HFFc6 (cell line): ENCODE results near the gene METAP2. TPM values are rescaled to one million over a fixed set of nuclear protein-coding genes. Genes with fewer than 3 reads are reported as not detected.

ENCODE experiments used
- DNase-seq: peaks from one replicate; pipeline ENCODE4 v3.0.0-alpha.2; 2018
- H3K27ac Mint-ChIP-seq: 2 replicates; pipeline ENCODE4 v1.8.0; 2020; ENCODE audit warnings: mild to moderate bottlenecking, mixed read lengths
- H3K27me3 Mint-ChIP-seq: 2 replicates; pipeline ENCODE4 v1.8.0; 2021; ENCODE audit warnings: mild to moderate bottlenecking, moderate library complexity, mixed read lengths; ENCODE audit not compliant: insufficient read depth
- H3K36me3 Mint-ChIP-seq: 2 replicates; pipeline ENCODE4 v1.8.0; 2021; ENCODE audit warnings: low read depth, mixed read lengths
- H3K4me1 Mint-ChIP-seq: 2 replicates; pipeline ENCODE4 v1.8.0; 2020; ENCODE audit warnings: low read depth, mixed read lengths
- H3K4me3 Mint-ChIP-seq: 2 replicates; pipeline ENCODE4 v1.8.0; 2020; ENCODE audit warnings: mild to moderate bottlenecking, moderate library complexity, mixed read lengths
- H3K9me3 Mint-ChIP-seq: 2 replicates; pipeline ENCODE4 v1.8.0; 2020; ENCODE audit warnings: mild to moderate bottlenecking, mixed read lengths
- total RNA-seq, 6 experiments: library from RNA; stranded (reverse); fragmentation: NEBNext Ultra II Directional; extraction: Animal tissue kit (Norgen Biotek cat#: 25700); gene quantifications; 2 replicates in 1 of 6; 3 replicates in 5 of 6; pipeline ENCODE4 v1.2.3, GENCODE V29; 2021
- TF ChIP-seq, protein P1 (sequence below): fragments of 200-600 bp; sonication (generic); IDR thresholded peaks from 2 replicates; pipeline ENCODE4 v1.5.0; 2021; ENCODE audit warnings: antibody characterized with exemption, mild to moderate bottlenecking

METAP2 gene
- total RNA-seq, 6 experiments from 2014 or later: 72.3 to 85.8 (median 79.0) TPM

DNA sequence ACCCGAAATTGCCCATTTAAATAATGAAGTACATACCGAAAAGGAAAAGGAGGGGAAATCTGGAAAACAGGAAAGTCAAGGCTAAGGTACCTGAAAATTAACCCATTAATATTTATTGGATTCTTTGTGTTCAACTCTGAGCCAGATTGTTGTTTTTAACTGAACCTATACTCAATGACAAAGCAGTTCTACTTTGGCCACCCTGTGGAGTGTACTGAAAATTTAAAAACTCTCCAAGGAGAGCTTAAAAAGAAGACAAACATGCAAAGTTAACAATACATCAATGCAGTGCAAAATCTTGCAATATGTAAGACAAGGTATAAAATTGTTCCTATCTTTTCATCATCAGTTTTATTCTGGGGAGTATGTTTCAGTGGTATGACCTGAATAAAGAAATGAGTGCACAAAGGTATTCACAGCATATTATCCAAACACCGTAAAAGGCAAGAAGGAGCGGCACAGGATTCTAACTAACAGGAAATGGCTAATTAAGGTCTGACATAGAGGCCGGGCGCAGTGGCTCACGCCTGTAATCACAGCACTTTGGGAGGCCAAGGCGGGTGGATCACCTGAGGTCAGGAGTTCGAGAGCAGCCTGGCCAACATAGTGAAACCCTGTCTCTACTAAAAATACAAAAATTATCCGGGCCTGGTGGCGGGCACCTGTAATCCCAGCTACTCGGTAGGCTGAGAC is 75.6 kb downstream of the METAP2 start:
- peaks cover 29% of the 10 kb centered on the region for H3K27me3 Mint-ChIP-seq
- no peak overlapping the region for H3K27ac Mint-ChIP-seq
- TF ChIP-seq, protein P1, sequence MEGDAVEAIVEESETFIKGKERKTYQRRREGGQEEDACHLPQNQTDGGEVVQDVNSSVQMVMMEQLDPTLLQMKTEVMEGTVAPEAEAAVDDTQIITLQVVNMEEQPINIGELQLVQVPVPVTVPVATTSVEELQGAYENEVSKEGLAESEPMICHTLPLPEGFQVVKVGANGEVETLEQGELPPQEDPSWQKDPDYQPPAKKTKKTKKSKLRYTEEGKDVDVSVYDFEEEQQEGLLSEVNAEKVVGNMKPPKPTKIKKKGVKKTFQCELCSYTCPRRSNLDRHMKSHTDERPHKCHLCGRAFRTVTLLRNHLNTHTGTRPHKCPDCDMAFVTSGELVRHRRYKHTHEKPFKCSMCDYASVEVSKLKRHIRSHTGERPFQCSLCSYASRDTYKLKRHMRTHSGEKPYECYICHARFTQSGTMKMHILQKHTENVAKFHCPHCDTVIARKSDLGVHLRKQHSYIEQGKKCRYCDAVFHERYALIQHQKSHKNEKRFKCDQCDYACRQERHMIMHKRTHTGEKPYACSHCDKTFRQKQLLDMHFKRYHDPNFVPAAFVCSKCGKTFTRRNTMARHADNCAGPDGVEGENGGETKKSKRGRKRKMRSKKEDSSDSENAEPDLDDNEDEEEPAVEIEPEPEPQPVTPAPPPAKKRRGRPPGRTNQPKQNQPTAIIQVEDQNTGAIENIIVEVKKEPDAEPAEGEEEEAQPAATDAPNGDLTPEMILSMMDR: no peak
- peaks cover 12% of the 10 kb centered on the region for H3K9me3 Mint-ChIP-seq
- H3K36me3 Mint-ChIP-seq: peaks cover 8% of the 10 kb centered on the region
- DNase-seq: no peak
- peaks cover 9% of the 10 kb centered on the region for H3K4me1 Mint-ChIP-seq
- no peak overlapping the region for H3K4me3 Mint-ChIP-seq

DNA sequence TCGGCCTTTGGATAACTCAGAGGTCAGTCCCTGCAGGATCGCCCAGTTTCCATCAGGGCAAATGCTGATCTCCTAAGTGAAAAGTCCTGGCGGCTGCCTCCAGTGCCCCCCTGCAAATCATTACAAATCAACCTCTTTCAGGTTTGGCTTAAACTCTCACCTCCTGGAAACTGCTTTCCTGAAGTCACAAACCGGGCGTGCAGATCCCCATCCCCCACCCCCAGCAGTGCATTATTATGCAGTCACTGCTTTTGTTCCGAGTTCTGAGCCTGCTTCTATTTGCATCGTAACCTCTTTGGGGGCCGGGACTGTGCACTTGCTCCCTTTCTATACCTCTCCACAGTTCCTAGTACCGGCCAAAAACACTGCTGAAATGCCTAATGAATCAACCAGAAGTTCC is 77.4 kb downstream of the METAP2 start, which contains the start of gene USP44:
Gene USP44 (minus strand): TSS at position 172 of the 400 bp plus-strand sequence. CDS start 17,220 bp downstream, outside the sequence.
- peaks cover 12% of the 10 kb centered on the region for H3K9me3 Mint-ChIP-seq
- no peak for DNase-seq
- H3K4me3 Mint-ChIP-seq: no peak within 1 kb of the TSS
- peaks cover 9% of the 10 kb centered on the region for H3K4me1 Mint-ChIP-seq
- no peak within 1 kb of the TSS for H3K27ac Mint-ChIP-seq
- peaks cover 31% of the 10 kb centered on the region for H3K27me3 Mint-ChIP-seq
- TF ChIP-seq, protein P1: no peak
- H3K36me3 Mint-ChIP-seq: peaks cover 8% of the 10 kb centered on the region

DNA sequence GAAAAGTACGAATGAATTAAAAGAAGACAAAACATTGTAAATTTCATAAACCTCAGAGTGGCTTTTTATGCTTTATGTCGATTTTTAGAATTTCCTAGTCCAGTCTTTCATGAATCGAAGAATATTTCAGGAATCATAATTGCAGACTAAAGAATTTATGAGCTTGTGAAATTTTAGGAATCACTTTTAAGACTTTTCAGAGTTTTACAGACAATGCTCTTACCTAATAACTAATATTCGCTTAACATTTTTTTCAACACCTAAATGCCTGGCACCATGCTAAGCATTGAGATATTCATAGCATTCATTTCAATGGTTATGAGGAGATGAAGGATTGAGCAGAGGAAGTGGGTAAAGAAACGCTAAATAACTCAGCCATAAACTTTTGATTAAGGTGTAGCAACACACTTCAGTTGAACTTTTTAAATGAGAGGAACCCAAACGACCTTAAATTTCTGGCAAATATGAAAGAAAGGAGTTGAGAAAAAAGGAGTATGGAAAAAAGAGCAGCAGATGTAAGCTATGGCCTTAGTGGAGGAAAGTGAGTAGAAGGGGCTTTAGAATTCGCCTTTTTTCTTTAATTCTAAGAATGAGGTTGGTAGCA is 78.1 kb downstream of the METAP2 start:
- H3K27ac Mint-ChIP-seq: no peak overlapping the region
- H3K36me3 Mint-ChIP-seq: peaks cover 8% of the 10 kb centered on the region
- peaks cover 9% of the 10 kb centered on the region for H3K4me1 Mint-ChIP-seq
- TF ChIP-seq, protein P1: no peak
- H3K4me3 Mint-ChIP-seq: no peak overlapping the region
- DNase-seq: no peak
- H3K9me3 Mint-ChIP-seq: peaks cover 12% of the 10 kb centered on the region
- H3K27me3 Mint-ChIP-seq: peaks cover 27% of the 10 kb centered on the region

DNA sequence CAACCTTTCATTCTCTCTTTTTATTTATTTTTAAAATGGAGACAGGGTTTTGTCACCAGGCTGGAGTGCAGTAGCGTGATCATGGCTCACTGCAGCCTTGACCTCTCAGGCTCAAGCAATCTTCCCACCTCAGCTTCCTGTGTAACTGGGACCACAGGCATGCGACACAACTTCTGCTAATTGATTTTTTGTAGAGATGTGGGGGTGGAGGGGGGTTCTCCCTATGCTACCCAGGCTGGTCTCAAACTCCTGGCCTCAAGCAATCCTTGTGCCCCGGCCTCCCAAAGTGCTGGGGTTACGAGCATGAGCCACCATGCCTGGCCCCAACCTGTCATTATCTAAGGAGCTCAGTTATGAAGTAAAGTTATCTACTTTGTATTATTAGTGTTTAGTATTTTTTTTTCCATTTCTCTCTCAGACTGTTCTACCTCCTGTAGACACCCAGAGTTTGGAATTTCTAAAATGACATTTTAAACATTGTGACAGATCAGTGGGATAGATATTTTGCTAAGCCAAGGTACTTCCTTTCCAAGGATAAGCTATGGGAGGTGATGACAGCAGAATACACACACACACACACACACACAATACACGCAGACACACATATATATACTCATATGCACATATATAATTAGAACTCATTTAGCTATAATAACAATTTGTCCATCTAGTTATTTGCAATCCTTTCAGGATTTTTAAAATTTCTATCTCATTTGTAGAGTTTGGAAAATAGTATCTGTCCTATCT is 79.4 kb downstream of the METAP2 start:
- H3K4me1 Mint-ChIP-seq: no peaks in the 10 kb centered on the region
- H3K27ac Mint-ChIP-seq: no peak overlapping the region
- H3K4me3 Mint-ChIP-seq: no peak overlapping the region
- H3K27me3 Mint-ChIP-seq: peaks cover 27% of the 10 kb centered on the region
- TF ChIP-seq, protein P1: no peak
- no peak for DNase-seq
- peaks cover 9% of the 10 kb centered on the region for H3K9me3 Mint-ChIP-seq
- peaks cover 8% of the 10 kb centered on the region for H3K36me3 Mint-ChIP-seq

DNA sequence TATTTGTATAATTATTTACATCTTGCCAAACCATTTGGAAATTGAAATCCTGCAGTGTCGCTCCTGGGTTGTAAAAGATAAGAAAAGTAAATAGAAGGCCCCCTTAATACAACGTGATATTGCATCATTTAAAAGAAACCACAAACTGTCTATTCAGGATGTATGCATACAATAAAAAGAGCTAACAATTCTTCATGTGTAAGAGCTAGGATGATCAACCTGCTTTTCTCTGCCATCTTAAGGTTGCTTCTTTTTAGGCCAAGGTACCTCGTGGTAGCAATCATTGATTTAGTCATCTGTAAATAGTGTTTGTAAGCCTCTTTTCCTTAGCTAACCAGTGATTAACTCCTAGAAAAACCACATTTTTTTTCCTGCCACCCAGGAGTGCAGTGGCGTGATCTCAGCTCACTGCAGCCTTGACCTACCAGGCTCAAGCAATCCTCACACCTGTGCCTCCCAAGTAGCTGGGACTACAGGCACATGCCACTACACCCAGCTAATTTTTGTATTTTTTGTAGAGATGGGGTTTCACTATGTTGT is 80.7 kb downstream of the METAP2 start:
- no peak overlapping the region for H3K27ac Mint-ChIP-seq
- peaks cover 2% of the 10 kb centered on the region for H3K9me3 Mint-ChIP-seq
- peaks cover 2% of the 10 kb centered on the region for H3K36me3 Mint-ChIP-seq
- TF ChIP-seq, protein P1: no peak
- H3K27me3 Mint-ChIP-seq: peaks cover 25% of the 10 kb centered on the region
- no peaks in the 10 kb centered on the region for H3K4me1 Mint-ChIP-seq
- no peak overlapping the region for H3K4me3 Mint-ChIP-seq
- no peak for DNase-seq
